SK-N-SH (cell line): Measurements from ENCODE around the gene ZNF236. TPM values are rescaled to one million over a fixed set of nuclear protein-coding genes. Genes with fewer than 3 reads are reported as not detected.

Experiments used
- CTCF ChIA-PET: fragments of 300-600, 350-600 bp; formaldehyde crosslinking; extraction: SDS; loops from one replicate; lab custom pipeline; 2021; lab: Yijun Ruan, JAX
- POLR2A ChIA-PET: fragments of 350-600 bp; sonication (Branson Sonifier 250); formaldehyde crosslinking; extraction: SDS; loops from one replicate; lab custom pipeline; 2020; ENCODE audit warnings: antibody characterized with exemption, inconsistent platforms; lab: Yijun Ruan, JAX
- DNase-seq: peaks from one replicate; pipeline ENCODE4 v3.0.0; 2012
- H2AFZ ChIP-seq: fragments of 200-600 bp; sonication (generic); 2 replicates; pipeline ENCODE4 v1.8.1; 2016; ENCODE audit warnings: antibody characterized with exemption, mild to moderate bottlenecking, low read depth
- H3F3A ChIP-seq: fragments of 200-600 bp; sonication (generic); replicated peaks from 2 replicates; pipeline ENCODE3; 2016; ENCODE audit warnings: antibody characterized with exemption, mild to moderate bottlenecking; ENCODE audit not compliant: insufficient read depth
- H3K27ac ChIP-seq, 2 experiments: fragments of 200-500 bp in 1 of 2; fragments of 200-600 bp in 1 of 2; sonication (Bioruptor generic) in 1 of 2; sonication (generic), shearing (Covaris generic) in 1 of 2; 2 replicates each; pipeline versions ENCODE4 v1.5.1 to v1.6.1; 2014 to 2016; ENCODE audit warnings: low read depth in 2 of 2, inconsistent platforms in 1 of 2, low read length in 1 of 2, mild to moderate bottlenecking in 1 of 2, mixed read lengths in 1 of 2
- H3K27me3 ChIP-seq: fragments of 200-600 bp; sonication (generic), shearing (Covaris generic); 2 replicates; pipeline ENCODE4 v1.6.1; 2016; ENCODE audit warnings: mixed run types; ENCODE audit not compliant: insufficient read depth
- H3K36me3 ChIP-seq, 2 experiments: fragments of 200-500 bp in 1 of 2; fragments of 200-600 bp in 1 of 2; sonication (Bioruptor generic) in 1 of 2; sonication (generic) in 1 of 2; replicated peaks in 1 of 2; 2 replicates each; pipeline versions ENCODE3 to v1.5.1; 2014 to 2016; ENCODE audit warnings: low read length in 1 of 2, mild to moderate bottlenecking in 1 of 2; ENCODE audit not compliant: insufficient read depth in 2 of 2, control insufficient read depth in 1 of 2
- H3K4me1 ChIP-seq, 2 experiments: fragments of 200-500 bp in 1 of 2; fragments of 200-600 bp in 1 of 2; sonication (Bioruptor generic) in 1 of 2; sonication (generic), shearing (Covaris generic) in 1 of 2; 2 replicates each; pipeline versions ENCODE4 v1.5.1 to v1.6.1; 2014 to 2016; ENCODE audit warnings: low read depth in 1 of 2, low read length in 1 of 2, mixed run types in 1 of 2; ENCODE audit not compliant: insufficient read depth in 2 of 2, control insufficient read depth in 1 of 2
- H3K4me2 ChIP-seq: fragments of 200-600 bp; sonication (generic), shearing (Covaris generic); 2 replicates; pipeline ENCODE4 v1.6.1; 2017; ENCODE audit warnings: mixed run types
- H3K4me3 ChIP-seq, 2 experiments: fragments of 200-500 bp in 1 of 2; fragments of 200-600 bp in 1 of 2; sonication (Bioruptor generic) in 1 of 2; sonication (generic), shearing (Covaris generic) in 1 of 2; 2 replicates each; pipeline versions ENCODE4 v1.5.1 to v1.8.1; 2014 to 2016; ENCODE audit warnings: low read depth in 2 of 2, inconsistent platforms in 1 of 2, low read length in 1 of 2, mild to moderate bottlenecking in 1 of 2, mixed read lengths in 1 of 2, moderate library complexity in 1 of 2
- H3K79me2 ChIP-seq: fragments of 200-600 bp; sonication (generic); 2 replicates; pipeline ENCODE4 v1.8.1; 2017; ENCODE audit warnings: mild to moderate bottlenecking; ENCODE audit not compliant: insufficient read depth
- H3K9ac ChIP-seq: fragments of 200-600 bp; sonication (generic); 2 replicates; pipeline ENCODE4 v1.6.1; 2017; ENCODE audit warnings: mixed run types
- H3K9me2 ChIP-seq: fragments of 200-600 bp; sonication (generic); 2 replicates; pipeline ENCODE4 v1.6.1; 2017; ENCODE audit warnings: mixed run types
- H3K9me3 ChIP-seq: fragments of 200-600 bp; sonication (generic); 2 replicates; pipeline ENCODE4 v1.6.1; 2017; ENCODE audit warnings: mixed run types, mild to moderate bottlenecking, moderate library complexity
- H4K20me1 ChIP-seq: fragments of 200-600 bp; sonication (generic); 2 replicates; pipeline ENCODE4 v1.6.1; 2017; ENCODE audit warnings: mild to moderate bottlenecking, mixed run types; ENCODE audit not compliant: insufficient read depth
- CHD2 ChIP-seq: fragments of 150-350 bp; IDR thresholded peaks from 2 replicates; pipeline ENCODE4 v1.6.1; 2018; ENCODE audit warnings: low read length; ENCODE audit not compliant: partially characterized antibody
- FOXJ3 ChIP-seq: sonication (generic); formaldehyde crosslinking; IDR thresholded peaks from 2 replicates; pipeline ENCODE4 v1.5.1; 2020; ENCODE audit warnings: mild to moderate bottlenecking, missing genetic modification reagents
- GABPA ChIP-seq: IDR thresholded peaks from 2 replicates; pipeline ENCODE4 v1.4.0; 2012; ENCODE audit warnings: low read depth, mild to moderate bottlenecking
- GATA2 ChIP-seq: sonication (generic); formaldehyde crosslinking; IDR thresholded peaks from 2 replicates; pipeline ENCODE4 v1.5.0; 2020; ENCODE audit warnings: mild to moderate bottlenecking, missing genetic modification reagents
- IRF3 ChIP-seq: fragments of 150-350 bp; IDR thresholded peaks from 2 replicates; pipeline ENCODE4 v1.6.1; 2016; ENCODE audit warnings: mild to moderate bottlenecking, low read depth, low read length
- MAX ChIP-seq: IDR thresholded peaks from 2 replicates; pipeline ENCODE4 v1.4.0; 2012; ENCODE audit warnings: low read depth
- NFIC ChIP-seq: IDR thresholded peaks from 2 replicates; pipeline ENCODE4 v1.4.0; 2012; ENCODE audit warnings: borderline replicate concordance
- NRF1 ChIP-seq: IDR thresholded peaks from 2 replicates; pipeline ENCODE4 v1.6.1; 2012; ENCODE audit warnings: low read depth, mild to moderate bottlenecking, low read length
- POLR2AphosphoS5 ChIP-seq: IDR thresholded peaks from 2 replicates; pipeline ENCODE4 v1.6.1; 2012; ENCODE audit warnings: low read depth, low read length
- RAD21 ChIP-seq: IDR thresholded peaks from 2 replicates; pipeline ENCODE4 v1.6.1; 2012; ENCODE audit warnings: mild to moderate bottlenecking, low read length
- RFX5 ChIP-seq: IDR thresholded peaks from 2 replicates; pipeline ENCODE4 v1.6.1; 2012; ENCODE audit warnings: mild to moderate bottlenecking, improper control_type of control experiment, low read length
- RXRA ChIP-seq: IDR thresholded peaks from 2 replicates; pipeline ENCODE4 v1.4.0; 2012; ENCODE audit warnings: low read depth, mild to moderate bottlenecking, borderline replicate concordance
- SIN3A ChIP-seq: IDR thresholded peaks from 2 replicates; pipeline ENCODE4 v1.6.1; 2012; ENCODE audit warnings: low read depth, mild to moderate bottlenecking, low read length, moderate library complexity, borderline replicate concordance
- SMC3 ChIP-seq: IDR thresholded peaks from 2 replicates; pipeline ENCODE4 v1.6.1; 2012; ENCODE audit warnings: low read depth, low read length, improper control_type of control experiment
- TAF1 ChIP-seq: IDR thresholded peaks from 2 replicates; pipeline ENCODE4 v1.6.1; 2012; ENCODE audit warnings: low read depth, mild to moderate bottlenecking, low read length, moderate library complexity, borderline replicate concordance
- TCF12 ChIP-seq: IDR thresholded peaks from 2 replicates; pipeline ENCODE4 v1.4.0; 2012
- YY1 ChIP-seq: IDR thresholded peaks from 2 replicates; pipeline ENCODE4 v1.4.0; 2012; ENCODE audit warnings: low read depth, mild to moderate bottlenecking
- ZBTB33 ChIP-seq: IDR thresholded peaks from 2 replicates; pipeline ENCODE4 v1.4.0; 2012; ENCODE audit warnings: low read depth, borderline replicate concordance
- WGBS: methylation state at CpG from one replicate; pipeline ENCODE4 v1.1.6; 2017; ENCODE audit warnings: low lambda C conversion rate; 5-methylcytosine and 5-hydroxymethylcytosine counted together
- polyA plus RNA-seq, 3 experiments: library from polyadenylated mRNA; depleted of rRNA; stranded (reverse); fragments of >200 nt; gene quantifications; 2 replicates each; pipeline ENCODE4 v1.2.3, GENCODE V29; 2012
- TF ChIP-seq, protein P1 (sequence below): IDR thresholded peaks from 2 replicates; pipeline ENCODE4 v1.6.1; 2012; ENCODE audit warnings: mild to moderate bottlenecking, low read depth, low read length, moderate library complexity
- TF ChIP-seq, protein P2 (sequence below): IDR thresholded peaks from 2 replicates; pipeline ENCODE4 v1.4.0; 2012; ENCODE audit warnings: low read depth, borderline replicate concordance

The ZNF236 gene
- polyA plus RNA-seq, 1 of the 3 experiments (the other 2 are of a cell fraction), result 4.2 TPM

DNA sequence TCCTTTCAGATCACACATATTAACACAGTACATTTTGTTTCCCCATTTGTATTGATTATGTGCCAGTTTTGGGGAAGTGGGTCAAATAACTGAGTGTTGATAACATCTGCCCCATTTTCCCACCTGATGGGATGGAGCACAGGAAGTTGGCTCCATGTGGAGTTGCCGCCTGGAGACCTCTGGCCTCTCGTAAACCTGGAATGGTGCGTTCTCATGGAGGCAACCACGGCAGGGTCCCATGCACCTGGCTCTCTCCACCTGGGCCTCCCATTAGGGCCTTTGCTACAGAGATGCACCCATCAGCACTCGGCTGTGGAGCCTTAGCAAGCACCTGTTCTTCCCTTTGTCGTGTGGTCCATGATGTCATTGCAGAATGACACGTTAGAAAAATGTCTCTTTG is 179.6 kb downstream of the ZNF236 start:
- ChIA-PET POLR2A (no interaction called here), CTCF (interaction anchor here (1.4 to 8.5 kb wide), 6 partner anchors 14 to 649 kb away, joined by 4 to 87 read pairs (median 14); no protein-coding TSS in a partner anchor)
- Histone ChIP-seq H3K27ac (no peak overlapping the region), H3F3A (no peaks in the 10 kb centered on the region), H3K4me1 (no peaks in the 10 kb centered on the region), H3K27me3 (peaks cover 4% of the 10 kb centered on the region; the same call in 1 of the 2 replicates), H3K4me2 (no peak overlapping the region), H3K4me3 (no peak overlapping the region), H2AFZ (no peak overlapping the region), H3K36me3 (no peaks in the 10 kb centered on the region), H4K20me1 (no peaks in the 10 kb centered on the region), H3K9ac (no peak overlapping the region), H3K9me2 (no peaks in the 10 kb centered on the region), H3K9me3 (no peaks in the 10 kb centered on the region), H3K79me2 (no peaks in the 10 kb centered on the region)
- no peak for TF ChIP-seq ZBTB33
- TF ChIP-seq GABPA, result no peak
- no peak for TF ChIP-seq MAX
- no peak for TF ChIP-seq POLR2AphosphoS5
- no peak for TF ChIP-seq CHD2
- no peak for DNase-seq
- WGBS, result 66% methylated on average over 7 of the region's 7 CpGs

- WGBS, result 86% methylated on average over 10 of the region's 10 CpGs
- Histone ChIP-seq H4K20me1 (no peaks in the 10 kb centered on the region), H3K36me3 (no peaks in the 10 kb centered on the region), H3F3A (no peaks in the 10 kb centered on the region), H3K4me1 (no peaks in the 10 kb centered on the region), H2AFZ (no peak overlapping the region), H3K27me3 (peaks cover 4% of the 10 kb centered on the region; the same call in 1 of the 2 replicates), H3K79me2 (no peaks in the 10 kb centered on the region), H3K27ac (no peak overlapping the region), H3K9me2 (no peaks in the 10 kb centered on the region), H3K4me2 (no peak overlapping the region), H3K9me3 (no peaks in the 10 kb centered on the region), H3K4me3 (no peak overlapping the region), H3K9ac (no peak overlapping the region)
- ChIA-PET POLR2A (no interaction called here), CTCF (interaction anchor here (0.7 to 8.5 kb wide), 6 partner anchors 11 to 704 kb away, joined by 3 to 87 read pairs (median 4); no protein-coding TSS in a partner anchor)
- no peak for DNase-seq
- TF ChIP-seq SMC3, result no peak
- no peak for TF ChIP-seq NRF1
- TF ChIP-seq, protein P1, sequence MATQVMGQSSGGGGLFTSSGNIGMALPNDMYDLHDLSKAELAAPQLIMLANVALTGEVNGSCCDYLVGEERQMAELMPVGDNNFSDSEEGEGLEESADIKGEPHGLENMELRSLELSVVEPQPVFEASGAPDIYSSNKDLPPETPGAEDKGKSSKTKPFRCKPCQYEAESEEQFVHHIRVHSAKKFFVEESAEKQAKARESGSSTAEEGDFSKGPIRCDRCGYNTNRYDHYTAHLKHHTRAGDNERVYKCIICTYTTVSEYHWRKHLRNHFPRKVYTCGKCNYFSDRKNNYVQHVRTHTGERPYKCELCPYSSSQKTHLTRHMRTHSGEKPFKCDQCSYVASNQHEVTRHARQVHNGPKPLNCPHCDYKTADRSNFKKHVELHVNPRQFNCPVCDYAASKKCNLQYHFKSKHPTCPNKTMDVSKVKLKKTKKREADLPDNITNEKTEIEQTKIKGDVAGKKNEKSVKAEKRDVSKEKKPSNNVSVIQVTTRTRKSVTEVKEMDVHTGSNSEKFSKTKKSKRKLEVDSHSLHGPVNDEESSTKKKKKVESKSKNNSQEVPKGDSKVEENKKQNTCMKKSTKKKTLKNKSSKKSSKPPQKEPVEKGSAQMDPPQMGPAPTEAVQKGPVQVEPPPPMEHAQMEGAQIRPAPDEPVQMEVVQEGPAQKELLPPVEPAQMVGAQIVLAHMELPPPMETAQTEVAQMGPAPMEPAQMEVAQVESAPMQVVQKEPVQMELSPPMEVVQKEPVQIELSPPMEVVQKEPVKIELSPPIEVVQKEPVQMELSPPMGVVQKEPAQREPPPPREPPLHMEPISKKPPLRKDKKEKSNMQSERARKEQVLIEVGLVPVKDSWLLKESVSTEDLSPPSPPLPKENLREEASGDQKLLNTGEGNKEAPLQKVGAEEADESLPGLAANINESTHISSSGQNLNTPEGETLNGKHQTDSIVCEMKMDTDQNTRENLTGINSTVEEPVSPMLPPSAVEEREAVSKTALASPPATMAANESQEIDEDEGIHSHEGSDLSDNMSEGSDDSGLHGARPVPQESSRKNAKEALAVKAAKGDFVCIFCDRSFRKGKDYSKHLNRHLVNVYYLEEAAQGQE, result no peak
- no peak for TF ChIP-seq CHD2
- TF ChIP-seq GATA2 (CRISPR knock-in tag), result no peak
- no peak for TF ChIP-seq SIN3A
- no peak for TF ChIP-seq TAF1
- TF ChIP-seq RXRA, result no peak
- TF ChIP-seq, protein P2, sequence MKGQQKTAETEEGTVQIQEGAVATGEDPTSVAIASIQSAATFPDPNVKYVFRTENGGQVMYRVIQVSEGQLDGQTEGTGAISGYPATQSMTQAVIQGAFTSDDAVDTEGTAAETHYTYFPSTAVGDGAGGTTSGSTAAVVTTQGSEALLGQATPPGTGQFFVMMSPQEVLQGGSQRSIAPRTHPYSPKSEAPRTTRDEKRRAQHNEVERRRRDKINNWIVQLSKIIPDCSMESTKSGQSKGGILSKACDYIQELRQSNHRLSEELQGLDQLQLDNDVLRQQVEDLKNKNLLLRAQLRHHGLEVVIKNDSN, result no peak
- no peak for TF ChIP-seq MAX
- TF ChIP-seq IRF3, result no peak
- no peak for TF ChIP-seq FOXJ3 (CRISPR knock-in tag)
- no peak for TF ChIP-seq TCF12
- TF ChIP-seq YY1, result no peak
- no peak for TF ChIP-seq RFX5
- TF ChIP-seq RAD21, result no peak
- TF ChIP-seq NFIC, result no peak
- TF ChIP-seq GABPA, result no peak
Observed at GRCh38 chr18:77002496-77002895, 180.1 kb downstream of the ZNF236 start.
